Type B pancreatic cell (in vitro differentiated cells): ENCODE results near the gene TEKT3. TPM values are rescaled to one million over a fixed set of nuclear protein-coding genes. Genes with fewer than 3 reads are reported as not detected.

Experiments used
- DNase-seq: peaks from one replicate; pipeline ENCODE4 v3.0.0; 2021; ENCODE audit warnings: mixed read lengths; ENCODE audit not compliant: unreplicated experiment; ENCODE audit errors: extremely low spot score
- H3K27ac Mint-ChIP-seq: 2 replicates; pipeline ENCODE4 v1.8.0; 2021; ENCODE audit warnings: mild to moderate bottlenecking, mixed read lengths
- H3K27me3 Mint-ChIP-seq: 2 replicates; pipeline ENCODE4 v1.8.0; 2021; ENCODE audit warnings: mixed read lengths
- H3K36me3 Mint-ChIP-seq: 2 replicates; pipeline ENCODE4 v1.8.0; 2021; ENCODE audit warnings: mixed read lengths
- H3K4me1 Mint-ChIP-seq: one replicate; pipeline ENCODE4 v1.8.0; 2021; ENCODE audit warnings: mixed read lengths; ENCODE audit not compliant: unreplicated experiment
- H3K4me3 Mint-ChIP-seq: 2 replicates; pipeline ENCODE4 v1.8.0; 2021; ENCODE audit warnings: mild to moderate bottlenecking, mixed read lengths
- H3K9me3 Mint-ChIP-seq: 2 replicates; pipeline ENCODE4 v1.8.0; 2021; ENCODE audit warnings: mixed read lengths
- CTCF ChIP-seq: fragments of 200-600 bp; sonication (generic); conservative IDR thresholded peaks from 2 replicates; pipeline ENCODE4 v1.5.0; 2021; ENCODE audit warnings: antibody characterized with exemption, mild to moderate bottlenecking
- total RNA-seq: library from RNA; stranded (reverse); gene quantifications from 2 replicates; pipeline ENCODE4 v1.2.1, GENCODE V29; 2021; ENCODE audit warnings: low replicate concordance

Gene TEKT3
- total RNA-seq, 1 donor from 2014 or later, result 0.56 TPM

- H3K27me3 Mint-ChIP-seq, result no peaks in the 10 kb centered on the region
- no peaks in the 10 kb centered on the region for H3K36me3 Mint-ChIP-seq
- H3K27ac Mint-ChIP-seq, result no peak overlapping the region
- no peak for TF ChIP-seq CTCF
- no peak overlapping the region for H3K4me3 Mint-ChIP-seq
- H3K4me1 Mint-ChIP-seq, result no peaks in the 10 kb centered on the region
- no peak for DNase-seq
- no peaks in the 10 kb centered on the region for H3K9me3 Mint-ChIP-seq
These were observed 22.3 kb upstream of the TEKT3 start for GRCh38 chr17:15363702-15364101.

GRCh38 chr17:15361592-15361991 is 20.2 kb upstream of the TEKT3 start:
- no peak for TF ChIP-seq CTCF
- no peaks in the 10 kb centered on the region for H3K36me3 Mint-ChIP-seq

GRCh38 chr17:15361151-15361550 is 19.8 kb upstream of the TEKT3 start:
- Mint-ChIP-seq H3K4me3 (no peak overlapping the region), H3K27ac (no peak overlapping the region), H3K9me3 (no peaks in the 10 kb centered on the region), H3K4me1 (no peaks in the 10 kb centered on the region), H3K27me3 (peaks cover 6% of the 10 kb centered on the region), H3K36me3 (no peaks in the 10 kb centered on the region)
- DNase-seq, result no peak
- TF ChIP-seq CTCF, result no peak

More at GRCh38 chr17:15361592-15361991, 20.2 kb upstream of the TEKT3 start:
- Mint-ChIP-seq H3K9me3 (no peaks in the 10 kb centered on the region), H3K27me3 (peaks cover 5% of the 10 kb centered on the region), H3K27ac (no peak overlapping the region), H3K4me3 (no peak overlapping the region), H3K4me1 (no peaks in the 10 kb centered on the region)
- DNase-seq, result no peak

GRCh38 chr17:15354256-15354655 is 12.9 kb upstream of the TEKT3 start:
- H3K9me3 Mint-ChIP-seq, result no peaks in the 10 kb centered on the region
- H3K4me1 Mint-ChIP-seq, result no peaks in the 10 kb centered on the region
- no peak overlapping the region for H3K27ac Mint-ChIP-seq
- no peak for TF ChIP-seq CTCF
- DNase-seq, result no peak
- H3K36me3 Mint-ChIP-seq, result no peaks in the 10 kb centered on the region
- H3K27me3 Mint-ChIP-seq, result peaks cover 12% of the 10 kb centered on the region
- H3K4me3 Mint-ChIP-seq, result no peak overlapping the region

- no peak for DNase-seq
- Mint-ChIP-seq H3K27me3 (peaks cover 16% of the 10 kb centered on the region), H3K9me3 (no peaks in the 10 kb centered on the region), H3K4me3 (no peak overlapping the region), H3K36me3 (no peaks in the 10 kb centered on the region), H3K4me1 (no peaks in the 10 kb centered on the region), H3K27ac (no peak overlapping the region)
- TF ChIP-seq CTCF, result no peak
These were observed 10.5 kb upstream of the TEKT3 start for GRCh38 chr17:15351925-15352324.

- H3K36me3 Mint-ChIP-seq, result no peaks in the 10 kb centered on the region
- no peaks in the 10 kb centered on the region for H3K9me3 Mint-ChIP-seq
- no peak for TF ChIP-seq CTCF
- peaks cover 18% of the 10 kb centered on the region for H3K27me3 Mint-ChIP-seq
- H3K4me1 Mint-ChIP-seq, result no peaks in the 10 kb centered on the region
- no peak overlapping the region for H3K27ac Mint-ChIP-seq
- no peak for DNase-seq
- H3K4me3 Mint-ChIP-seq, result no peak overlapping the region
These were observed 10.1 kb upstream of the TEKT3 start for GRCh38 chr17:15351478-15351840.
